SKM-1 (cell line): Measurements from ENCODE around the gene NLRC3.
A peak's percentile ranks its signal among the peaks of the same experiment; 100 is the strongest.
"Not testable (repeated sequence)": the region's sequence is repeated elsewhere in the genome, so short reads cannot be mapped to it uniquely, and the experiment has no call there.

Experiments
- DNase-seq: peaks from one replicate; lab custom pipeline; 2025; ENCODE audit not compliant: unreplicated experiment; lab: John Stamatoyannopoulos, UW

The NLRC3 gene, protein sequence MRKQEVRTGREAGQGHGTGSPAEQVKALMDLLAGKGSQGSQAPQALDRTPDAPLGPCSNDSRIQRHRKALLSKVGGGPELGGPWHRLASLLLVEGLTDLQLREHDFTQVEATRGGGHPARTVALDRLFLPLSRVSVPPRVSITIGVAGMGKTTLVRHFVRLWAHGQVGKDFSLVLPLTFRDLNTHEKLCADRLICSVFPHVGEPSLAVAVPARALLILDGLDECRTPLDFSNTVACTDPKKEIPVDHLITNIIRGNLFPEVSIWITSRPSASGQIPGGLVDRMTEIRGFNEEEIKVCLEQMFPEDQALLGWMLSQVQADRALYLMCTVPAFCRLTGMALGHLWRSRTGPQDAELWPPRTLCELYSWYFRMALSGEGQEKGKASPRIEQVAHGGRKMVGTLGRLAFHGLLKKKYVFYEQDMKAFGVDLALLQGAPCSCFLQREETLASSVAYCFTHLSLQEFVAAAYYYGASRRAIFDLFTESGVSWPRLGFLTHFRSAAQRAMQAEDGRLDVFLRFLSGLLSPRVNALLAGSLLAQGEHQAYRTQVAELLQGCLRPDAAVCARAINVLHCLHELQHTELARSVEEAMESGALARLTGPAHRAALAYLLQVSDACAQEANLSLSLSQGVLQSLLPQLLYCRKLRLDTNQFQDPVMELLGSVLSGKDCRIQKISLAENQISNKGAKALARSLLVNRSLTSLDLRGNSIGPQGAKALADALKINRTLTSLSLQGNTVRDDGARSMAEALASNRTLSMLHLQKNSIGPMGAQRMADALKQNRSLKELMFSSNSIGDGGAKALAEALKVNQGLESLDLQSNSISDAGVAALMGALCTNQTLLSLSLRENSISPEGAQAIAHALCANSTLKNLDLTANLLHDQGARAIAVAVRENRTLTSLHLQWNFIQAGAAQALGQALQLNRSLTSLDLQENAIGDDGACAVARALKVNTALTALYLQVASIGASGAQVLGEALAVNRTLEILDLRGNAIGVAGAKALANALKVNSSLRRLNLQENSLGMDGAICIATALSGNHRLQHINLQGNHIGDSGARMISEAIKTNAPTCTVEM

DNA sequence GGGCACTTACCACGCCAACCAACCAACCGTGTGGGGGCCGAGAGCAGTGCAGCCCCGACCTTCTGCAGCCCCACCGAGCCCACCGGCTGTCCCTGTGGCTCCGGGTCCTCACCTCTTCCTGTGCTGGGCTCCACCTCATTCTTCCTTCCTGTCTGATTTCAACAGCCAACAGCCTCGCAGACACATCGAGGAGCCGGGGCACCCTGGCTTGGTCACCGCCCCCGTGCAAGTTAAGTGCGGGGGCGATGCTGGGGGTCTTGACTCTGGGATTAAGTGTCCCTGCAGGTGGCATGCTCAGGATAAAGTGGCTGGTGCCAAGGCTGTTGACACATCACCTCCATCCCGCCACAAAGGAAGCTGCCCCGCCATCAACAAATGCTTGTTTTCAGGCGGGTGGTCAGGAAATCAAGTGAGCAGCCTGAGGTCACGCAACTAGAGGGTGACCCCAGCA is at the start of gene NLRC3:
Gene NLRC3 (minus strand): TSS at position 102 of the 451 bp plus-strand sequence. CDS start 12,367 bp downstream, outside the sequence.
- peak; percentile 3 for DNase-seq

GRCh38 chr16:3625911-3626732 is 48.9 kb upstream of the NLRC3 start:
- DNase-seq = peak; percentile 81

DNA sequence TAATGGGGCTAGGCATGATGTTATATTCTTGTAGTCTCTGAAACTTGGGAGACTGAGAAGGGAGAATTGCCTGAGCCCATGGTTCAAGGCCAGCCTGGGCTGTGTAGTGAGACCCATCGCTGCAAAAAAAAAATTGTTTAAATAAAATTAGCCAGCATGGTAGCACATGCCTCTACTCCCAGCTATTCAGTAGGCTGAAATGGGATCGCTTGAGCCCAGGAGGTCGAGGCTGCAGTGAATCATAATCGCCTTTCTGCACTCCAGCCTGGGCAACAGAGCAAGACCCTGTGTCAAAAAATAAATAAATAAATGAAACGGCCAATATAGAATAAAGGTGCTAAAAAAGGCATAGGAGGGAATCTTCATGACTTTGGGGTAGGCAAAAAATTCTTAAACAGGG is 48.1 kb upstream of the NLRC3 start:
- DNase-seq = no peak

- no peak for DNase-seq
These were observed 46.4 kb upstream of the NLRC3 start for GRCh38 chr16:3623642-3624041.

GRCh38 chr16:3618769-3619141 is 41.6 kb upstream of the NLRC3 start:
- no peak for DNase-seq

DNA sequence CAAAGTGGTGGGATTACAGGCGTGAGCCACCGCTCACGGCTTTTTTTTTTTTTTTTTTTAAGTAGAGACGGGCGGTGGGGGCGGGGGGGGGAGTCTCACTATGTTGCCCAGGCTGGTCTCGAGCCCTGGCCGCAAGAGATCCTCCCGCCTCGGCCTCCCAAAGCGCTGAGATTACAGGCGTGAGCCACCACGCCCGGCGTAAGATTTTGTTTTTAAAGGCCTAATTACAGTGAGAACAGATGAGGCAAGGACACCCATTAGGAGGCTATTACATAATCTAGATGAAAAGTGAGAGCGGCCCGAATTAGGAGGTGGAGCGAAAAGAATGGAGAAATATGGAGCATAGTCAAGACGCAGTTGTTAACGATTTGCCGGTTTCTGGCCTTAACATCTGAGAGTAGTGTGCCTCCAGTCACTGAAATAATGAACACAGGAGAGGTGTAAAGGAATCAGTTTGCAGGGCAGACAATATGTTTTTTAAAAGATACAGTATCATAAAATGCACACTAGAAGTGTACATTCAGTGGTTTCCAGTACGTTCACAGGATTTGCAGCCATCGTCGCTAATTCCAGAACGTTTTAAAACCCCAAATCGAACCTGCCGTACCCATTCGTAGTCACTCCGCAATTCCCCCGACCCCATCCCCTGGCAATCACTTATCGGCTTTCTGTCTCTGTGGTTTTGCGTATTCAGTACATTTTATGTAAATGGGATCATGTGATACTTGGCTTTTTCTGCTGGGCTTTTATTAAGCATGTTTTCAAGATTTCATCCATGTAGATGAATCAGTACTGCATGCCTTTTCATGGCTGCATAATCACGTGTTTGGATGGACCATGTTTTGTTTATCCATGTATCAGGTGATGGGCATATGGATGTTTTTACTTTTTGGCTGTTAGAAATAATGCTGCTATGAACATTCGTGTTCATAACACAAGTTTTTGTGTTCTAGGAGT is 35.6 kb upstream of the NLRC3 start:
- no peak for DNase-seq

DNA sequence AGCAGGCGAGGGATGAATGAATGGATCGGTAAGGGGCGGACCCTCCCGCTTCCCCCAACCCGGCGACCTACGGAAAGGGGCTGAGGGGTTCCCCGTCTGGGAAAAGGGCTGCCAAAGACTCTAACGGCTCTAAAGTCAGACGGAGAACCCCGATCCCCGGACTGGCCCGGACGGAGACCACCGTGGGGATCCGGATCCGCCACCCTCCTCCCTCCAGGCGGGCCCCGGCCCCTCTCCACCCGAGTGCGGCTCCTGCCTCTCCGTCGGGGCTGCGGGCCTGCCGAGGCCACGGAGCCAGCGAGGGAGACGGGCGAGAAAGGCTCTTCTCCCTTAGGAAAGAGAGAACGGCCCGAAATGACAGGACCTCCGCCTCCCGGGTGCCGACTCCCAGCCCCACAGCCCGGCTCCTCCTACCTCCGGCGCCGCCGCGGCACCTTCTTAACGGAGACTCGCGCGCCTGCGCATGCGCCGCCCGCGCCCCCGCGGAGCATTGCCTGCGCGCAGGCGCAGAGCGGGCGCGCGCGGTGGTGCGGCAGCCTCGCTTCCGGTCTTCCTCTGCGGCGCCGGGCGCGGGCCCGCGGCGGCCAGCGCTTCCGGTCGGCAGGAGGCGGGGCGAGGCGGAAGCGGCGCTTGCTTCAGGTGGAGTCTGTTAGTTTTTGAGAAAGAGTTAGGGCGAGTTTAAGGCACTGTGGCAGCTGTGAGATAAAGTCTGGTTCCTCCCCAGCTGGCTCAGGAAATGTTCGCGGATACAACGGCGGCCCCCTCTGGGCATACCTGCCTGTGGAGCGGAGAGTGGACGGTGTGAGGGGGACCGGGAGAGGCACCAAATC is 34.2 kb upstream of the NLRC3 start, which contains the start of gene SLX4:
Gene SLX4 (minus strand): TSS at position 461 of the 830 bp plus-strand sequence. CDS start 2,642 bp downstream, outside the sequence.
- peak; percentile 76 for DNase-seq

GRCh38 chr16:3610698-3611145 is 33.5 kb upstream of the NLRC3 start:
- no peak for DNase-seq

DNA sequence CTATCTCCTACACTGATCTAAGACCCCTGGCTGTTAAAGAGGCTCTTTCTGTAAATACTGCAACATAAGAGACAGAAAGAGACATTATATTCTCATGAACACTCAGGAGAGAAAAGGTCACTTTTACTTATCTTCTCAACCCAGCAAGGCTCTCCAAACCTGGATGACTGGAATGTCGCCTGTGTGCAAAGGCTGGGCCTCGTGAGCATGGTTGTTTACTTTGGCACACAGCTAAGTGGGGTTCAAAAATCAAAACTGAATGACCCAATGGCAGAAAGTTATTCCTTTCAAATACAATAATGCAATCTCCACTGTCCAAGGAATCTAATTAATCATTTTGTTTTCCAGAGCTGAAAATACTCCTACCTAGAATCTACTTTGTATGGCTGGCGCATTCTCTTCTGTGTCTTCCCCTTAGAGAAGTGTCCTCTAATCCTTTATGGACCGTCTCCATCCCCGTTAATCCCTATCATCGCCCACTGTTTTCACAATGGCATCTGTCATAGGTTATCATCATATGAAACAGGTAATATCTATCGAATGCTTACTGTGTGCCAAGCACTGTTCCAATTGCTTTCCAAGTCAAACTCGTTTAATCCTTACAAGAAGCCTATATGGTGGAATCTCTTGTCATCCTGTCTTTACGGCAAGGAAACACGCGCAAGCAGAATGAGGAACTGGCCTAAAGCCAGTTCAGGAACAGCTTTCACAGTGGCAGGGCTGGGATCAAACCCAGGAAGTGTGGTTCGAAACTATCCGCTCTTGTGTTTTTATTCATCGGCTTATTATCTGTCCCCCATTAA is 32.9 kb upstream of the NLRC3 start:
- DNase-seq = no peak

GRCh38 chr16:3608976-3609375 is 31.8 kb upstream of the NLRC3 start:
- DNase-seq = not testable (repeated sequence)

GRCh38 chr16:3608069-3608468 is 30.9 kb upstream of the NLRC3 start:
- DNase-seq = no peak

DNA sequence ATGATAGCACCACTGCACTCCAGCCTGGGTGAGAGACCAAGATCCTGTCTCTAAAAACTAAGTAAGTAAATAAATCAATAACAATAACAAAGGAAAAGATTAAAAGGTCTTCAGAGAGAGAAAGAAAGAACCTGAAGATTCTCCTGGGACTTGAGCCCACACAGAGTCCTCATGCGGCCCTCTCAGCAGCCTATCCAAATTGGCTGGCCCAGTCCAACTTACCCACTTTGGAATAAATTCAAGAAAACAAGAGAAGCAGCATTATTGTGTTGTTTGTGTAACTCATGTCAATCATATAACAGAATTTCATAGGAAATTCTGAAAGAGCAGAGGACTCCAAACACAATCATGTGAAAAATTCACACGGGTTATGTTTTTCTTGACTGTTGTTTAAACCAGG is 30.4 kb upstream of the NLRC3 start:
- no peak for DNase-seq

GRCh38 chr16:3607161-3607560 is 30.0 kb upstream of the NLRC3 start:
- no peak for DNase-seq

DNA sequence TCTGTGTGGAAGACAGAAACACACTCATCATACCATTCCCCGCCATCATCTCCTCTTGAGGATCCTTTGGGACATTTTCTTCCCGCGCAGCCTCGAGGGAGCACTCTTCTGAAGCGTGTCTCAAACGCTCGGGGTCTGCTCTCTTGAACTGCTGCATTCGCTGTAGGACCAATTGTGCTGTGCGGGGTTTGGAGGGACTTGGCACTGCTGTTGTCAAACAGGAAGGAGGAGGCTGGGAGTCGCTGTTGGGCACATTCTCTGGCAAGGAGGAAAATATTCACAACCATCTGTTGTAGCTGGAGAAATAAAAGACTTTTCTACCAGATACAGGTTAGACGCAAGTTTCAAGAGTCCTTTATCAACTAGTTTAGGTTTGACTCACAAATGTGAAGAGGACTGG is 29.2 kb upstream of the NLRC3 start:
- no peak for DNase-seq

DNA sequence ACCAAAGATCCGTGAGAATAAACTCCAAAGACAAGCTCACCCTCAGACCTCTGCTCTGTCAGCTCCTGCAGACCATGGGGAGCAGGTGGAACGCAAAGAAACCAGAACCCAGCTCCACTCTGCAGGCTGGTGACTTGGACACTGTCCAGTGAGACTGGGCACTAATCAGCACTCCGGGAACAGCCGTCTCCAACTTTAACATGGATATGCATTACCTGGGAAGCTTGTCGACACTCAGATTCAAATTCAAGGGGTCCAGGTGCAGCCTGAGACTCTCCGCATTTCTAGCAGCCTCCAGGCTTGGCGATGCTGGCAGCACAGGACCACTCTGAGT is 25.1 kb upstream of the NLRC3 start:
- no peak for DNase-seq

GRCh38 chr16:3601614-3602319 is 24.6 kb upstream of the NLRC3 start:
- DNase-seq = no peak

DNA sequence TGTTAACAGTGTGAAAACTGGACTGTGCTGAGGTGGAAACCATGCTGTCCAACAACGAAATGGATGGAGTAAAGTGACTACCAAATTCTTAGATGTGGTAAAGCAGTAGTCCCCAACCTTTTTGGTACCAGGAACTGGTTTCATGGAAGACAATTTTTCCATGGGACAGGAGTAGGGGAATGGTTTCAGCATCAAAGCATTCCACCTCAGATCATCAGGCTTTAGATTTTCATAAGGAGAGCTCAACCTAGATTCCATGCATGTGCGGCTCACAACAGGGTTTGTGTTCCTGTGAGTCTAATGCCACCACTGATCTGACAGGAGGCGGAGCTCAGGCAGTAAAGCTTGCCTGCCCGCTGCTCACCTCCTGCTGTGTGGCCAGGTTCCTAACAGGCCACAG is 22.7 kb upstream of the NLRC3 start:
- DNase-seq = no peak
